ENCODE measurements around the gene NFIC.

NFIC gene

DNA sequence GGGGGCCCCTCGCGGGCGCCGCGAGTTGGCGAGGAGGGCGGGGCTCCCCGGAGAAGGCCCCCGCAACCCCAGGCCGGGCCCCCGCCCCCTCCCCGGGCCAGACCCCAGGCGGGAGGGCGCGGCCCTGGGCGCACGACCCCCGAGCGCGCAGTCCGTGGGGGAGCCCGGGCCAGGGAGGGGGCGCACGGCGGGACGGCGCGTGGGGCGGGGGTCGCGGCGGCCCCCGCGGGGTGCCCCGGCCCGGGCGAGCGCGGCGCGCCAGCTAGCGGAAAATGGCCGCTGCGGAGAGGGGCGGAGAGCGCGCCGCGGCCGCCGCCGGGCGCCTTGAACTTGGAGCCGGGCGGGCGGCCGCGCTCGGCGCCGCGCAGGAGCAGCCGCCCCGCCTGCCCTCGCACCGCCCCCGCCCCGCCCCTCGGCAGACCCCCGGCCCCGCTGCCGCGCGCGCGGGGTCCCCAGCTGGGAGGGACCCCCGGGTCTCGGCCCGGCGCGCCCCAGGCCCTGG, 6.4 kb upstream of the NFIC start:
- DNase-seq (ENCODE audit: low read depth): no peak

GRCh38 chr19:3360421-3361383, 5.7 kb upstream of the NFIC start:
- DNase-seq (ENCODE audit: low read depth): peak; percentile 74

- DNase-seq (ENCODE audit: low read depth): no peak
These were observed 4.8 kb upstream of the NFIC start for GRCh38 chr19:3361384-3362216.

GRCh38 chr19:3362217-3362906, 4.0 kb upstream of the NFIC start:
- DNase-seq (ENCODE audit: low read depth): no peak

GRCh38 chr19:3363841-3364500, 2.4 kb upstream of the NFIC start:
- DNase-seq (ENCODE audit: low read depth): no peak

- DNase-seq (ENCODE audit: low read depth): no peak
These were observed 1.9 kb upstream of the NFIC start for GRCh38 chr19:3364501-3364858.

GRCh38 chr19:3365093-3365835, 1.1 kb upstream of the NFIC start:
- no peak for DNase-seq (ENCODE audit: low read depth)

- no peak for DNase-seq (ENCODE audit: low read depth)
These were observed 607 bp downstream of the NFIC start for GRCh38 chr19:3366753-3367627.

GRCh38 chr19:3367628-3368440, 1.5 kb downstream of the NFIC start:
- DNase-seq (ENCODE audit: low read depth): no peak

GRCh38 chr19:3368441-3368795, 2.0 kb downstream of the NFIC start:
- no peak for DNase-seq (ENCODE audit: low read depth)

DNA sequence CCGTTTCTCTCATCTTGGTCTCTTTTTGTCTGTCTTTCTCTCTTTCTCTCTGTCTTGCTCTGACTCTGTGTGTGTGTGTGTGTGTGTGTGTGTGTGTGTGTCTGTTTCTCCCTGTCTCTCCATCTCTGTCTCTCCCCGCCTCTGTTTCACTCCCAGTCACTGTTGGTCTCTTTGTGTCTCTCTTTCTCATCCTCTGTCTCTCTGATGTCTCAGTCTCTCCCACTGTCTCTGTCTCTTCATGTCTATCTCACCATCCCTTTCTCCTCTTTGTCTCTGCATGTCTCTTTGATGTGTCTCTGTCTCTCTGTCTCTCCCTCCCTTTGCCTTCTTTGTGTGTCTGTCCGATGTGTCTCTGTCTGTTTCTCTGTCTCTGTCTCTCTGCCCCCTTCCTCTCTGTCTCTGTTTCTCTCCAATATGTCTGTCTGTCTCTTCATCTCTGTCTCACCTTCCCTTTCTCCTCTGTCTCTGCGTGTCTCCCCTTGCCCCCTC, 2.5 kb downstream of the NFIC start:
- DNase-seq (ENCODE audit: low read depth): no peak

GRCh38 chr19:3369337-3370213, 3.2 kb downstream of the NFIC start:
- DNase-seq (ENCODE audit: low read depth): no peak

- DNase-seq (ENCODE audit: low read depth): no peak
These were observed 3.9 kb downstream of the NFIC start for GRCh38 chr19:3370214-3370720.

- DNase-seq (ENCODE audit: low read depth): no peak
These were observed 4.6 kb downstream of the NFIC start for GRCh38 chr19:3370728-3371591.

DNA sequence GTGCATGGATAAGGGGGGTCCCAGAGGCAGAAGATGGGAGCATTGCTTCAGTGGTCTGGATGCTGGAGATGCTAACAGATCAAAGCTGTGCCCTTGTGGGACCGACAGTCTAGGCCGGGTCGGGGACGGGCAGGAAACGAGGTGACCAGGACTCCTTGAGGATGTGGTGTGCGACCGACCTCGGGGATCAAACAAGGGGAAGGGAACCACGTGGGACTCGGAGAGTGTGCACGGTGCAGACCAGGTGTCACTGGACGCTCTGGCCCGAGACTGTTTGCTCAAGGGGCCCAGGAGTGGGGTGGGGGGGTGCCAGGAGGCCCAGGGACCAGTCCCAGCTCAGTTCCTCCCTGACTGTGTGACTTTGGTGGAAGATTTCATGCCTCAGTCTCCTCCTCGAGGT, 6.0 kb downstream of the NFIC start:
- DNase-seq (ENCODE audit: low read depth): no peak

GRCh38 chr19:3373971-3374368, 7.6 kb downstream of the NFIC start:
- no peak for DNase-seq (ENCODE audit: low read depth)

All from activated T-helper 9 cell treated with anti-CD3 and anti-CD28 coated beads, Interleukin-2, amount 50 U/mL, for 16 hours (primary cell).